MCF 10A (cell line): ENCODE data around the gene CDK10. TPM values are rescaled to one million over a fixed set of nuclear protein-coding genes. Genes with fewer than 3 reads are reported as not detected.
"Not testable (repeated sequence)": the region's sequence is repeated elsewhere in the genome, so short reads cannot be mapped to it uniquely, and the experiment has no call there.

Source experiments
- BruUV-seq: library from RNA; stranded (reverse); fragments of 400-500 nt; replicated peaks from 2 replicates; lab custom pipeline; 2021; lab: Mats Ljungman, UMichigan
- CTCF ChIA-PET: fragments of 300-600 bp; sonication (Branson Sonifier 250); formaldehyde crosslinking; extraction: SDS; loops from one replicate; lab custom pipeline; 2021; ENCODE audit warnings: antibody characterized with exemption, inconsistent platforms; lab: Yijun Ruan, JAX
- POLR2A ChIA-PET: fragments of 300-600, 350-650 bp; sonication (Branson Sonifier 250); formaldehyde crosslinking; extraction: SDS; loops from one replicate; lab custom pipeline; 2020; ENCODE audit warnings: antibody characterized with exemption, inconsistent platforms; lab: Yijun Ruan, JAX
- DNase-seq: peaks from one replicate; pipeline ENCODE4 v3.0.0-alpha.2; 2018; ENCODE audit not compliant: unreplicated experiment
- H3K27ac Mint-ChIP-seq: one replicate; pipeline ENCODE4 v1.8.0; 2022; ENCODE audit warnings: mild to moderate bottlenecking, low read depth, mixed read lengths; ENCODE audit not compliant: unreplicated experiment
- H3K27me3 Mint-ChIP-seq: one replicate; pipeline ENCODE4 v1.8.0; 2022; ENCODE audit warnings: mixed read lengths; ENCODE audit not compliant: insufficient read depth, unreplicated experiment
- H3K36me3 Mint-ChIP-seq: one replicate; pipeline ENCODE4 v1.8.0; 2022; ENCODE audit warnings: mild to moderate bottlenecking, moderate library complexity, mixed read lengths; ENCODE audit not compliant: insufficient read depth, unreplicated experiment
- H3K4me1 Mint-ChIP-seq: one replicate; pipeline ENCODE4 v1.8.0; 2022; ENCODE audit warnings: mixed read lengths; ENCODE audit not compliant: insufficient read depth, unreplicated experiment
- H3K4me3 Mint-ChIP-seq: one replicate; pipeline ENCODE4 v1.8.0; 2022; ENCODE audit warnings: mild to moderate bottlenecking, moderate library complexity, mixed read lengths; ENCODE audit not compliant: unreplicated experiment
- H3K9me3 Mint-ChIP-seq: one replicate; pipeline ENCODE4 v1.8.0; 2022; ENCODE audit warnings: mixed read lengths; ENCODE audit not compliant: unreplicated experiment
- CTCF ChIP-seq: fragments of 200-600 bp; IDR thresholded peaks from one replicate; pipeline ENCODE4 v1.8.0; 2022; ENCODE audit warnings: antibody characterized with exemption, mild to moderate bottlenecking; ENCODE audit not compliant: unreplicated experiment
- intact Hi-C: fragments of 100-400 bp; cut with micrococcal nuclease; formaldehyde crosslinking; loops from 2 replicates; pipeline ENCODE4 v1.14.1; 2022
- total RNA-seq: library from RNA; stranded (reverse); gene quantifications from 2 replicates; pipeline ENCODE4 v1.2.3, GENCODE V29; 2022

Gene CDK10
- total RNA-seq, 1 experiment from 2014 or later: 83.4 TPM

GRCh38 chr16:89661215-89661614, 25.3 kb upstream of the CDK10 start:
- Mint-ChIP-seq H3K9me3 (no peaks in the 10 kb centered on the region), H3K4me3 (no peak overlapping the region), H3K27me3 (no peaks in the 10 kb centered on the region), H3K36me3 (peaks cover 36% of the 10 kb centered on the region), H3K27ac (no peak overlapping the region), H3K4me1 (peaks cover 7% of the 10 kb centered on the region)
- DNase-seq: no peak
- ChIA-PET CTCF (no interaction called here), POLR2A (interaction anchor here (0.6 kb wide), 1 partner anchor 322 kb away, joined by 3 read pairs; no protein-coding TSS in a partner anchor)
- intact Hi-C loops: no loop called here
- no TSS peak for BruUV-seq
- no peak for TF ChIP-seq CTCF

- POLR2A ChIA-PET, H3K4me1 Mint-ChIP-seq, H3K9me3 Mint-ChIP-seq, H3K27me3 Mint-ChIP-seq, BruUV-seq, H3K4me3 Mint-ChIP-seq, H3K27ac Mint-ChIP-seq, DNase-seq, intact Hi-C loops: not testable (repeated sequence)
- CTCF ChIA-PET: interaction anchor here (0.6 to 1.5 kb wide), 2 partner anchors 49 to 130 kb away, joined by 3 read pairs; no protein-coding TSS in a partner anchor
- H3K36me3 Mint-ChIP-seq: peaks cover 28% of the 10 kb centered on the region
Observed at GRCh38 chr16:89664238-89664637, 22.3 kb upstream of the CDK10 start.

GRCh38 chr16:89667000-89667399, 19.5 kb upstream of the CDK10 start:
- peak; percentile 53 for DNase-seq
- BruUV-seq, H3K9me3 Mint-ChIP-seq, H3K27me3 Mint-ChIP-seq, POLR2A ChIA-PET, H3K4me1 Mint-ChIP-seq, intact Hi-C loops, H3K27ac Mint-ChIP-seq, H3K4me3 Mint-ChIP-seq: not testable (repeated sequence)
- CTCF ChIA-PET: interaction anchor here (0.8 to 0.9 kb wide), 2 partner anchors 9 to 93 kb away, joined by 3 to 4 read pairs; partner anchors contain the start of genes CHMP1A and SPATA33
- TF ChIP-seq CTCF: peak; percentile 45
- H3K36me3 Mint-ChIP-seq: peaks cover 14% of the 10 kb centered on the region

GRCh38 chr16:89667633-89668032, 18.9 kb upstream of the CDK10 start:
- Mint-ChIP-seq H3K4me3 (no peak overlapping the region), H3K9me3 (no peaks in the 10 kb centered on the region), H3K4me1 (no peaks in the 10 kb centered on the region), H3K36me3 (peaks cover 8% of the 10 kb centered on the region), H3K27me3 (no peaks in the 10 kb centered on the region), H3K27ac (no peak overlapping the region)
- DNase-seq: no peak
- no peak for TF ChIP-seq CTCF
- ChIA-PET POLR2A (no interaction called here), CTCF (interaction anchor here (0.6 to 1.2 kb wide), 3 partner anchors 11 to 1020 kb away, joined by 3 to 6 read pairs (median 3); no protein-coding TSS in a partner anchor)
- intact Hi-C loops: no loop called here
- no TSS peak for BruUV-seq
